Measurements from ENCODE around the gene RIF1. TPM values are rescaled to one million over a fixed set of nuclear protein-coding genes. Genes with fewer than 3 reads are reported as not detected.

The RIF1 gene
- total and polyA plus RNA-seq, 9 of the 15 experiments (the other 6 are each of a cell fraction or from before 2014, with no cell fraction given) = 11.0 to 109 (median 44.2) TPM

- no peak overlapping the region for H3K4me3 ChIP-seq
- TSS peak; percentile 6 for BruUV-seq (replicated peaks)
- peaks cover 97% of the 10 kb centered on the region for H3K36me3 ChIP-seq (ENCODE audit: control insufficient read depth, insufficient read depth, low read length)
- intact Hi-C loops (cut with micrococcal nuclease) = no loop called here
- H3K27me3 ChIP-seq (ENCODE audit: control insufficient read depth in 2 of 2, insufficient read depth in 2 of 2, low read length in 2 of 2) = no peaks in the 10 kb centered on the region; a peak in 1 of 5 replicates
- no peak overlapping the region for H3K4me2 ChIP-seq (ENCODE audit: insufficient read depth, low read length)
- no peaks in the 10 kb centered on the region; the same call in 1 of the 2 replicates for H4K20me1 ChIP-seq (replicated peaks; ENCODE audit: control insufficient read depth, insufficient read depth, low read length)
- no peak for DNase-seq (ENCODE audit: extremely low read depth in 1 of 4, low spot score in 3 of 4)
- 93% methylated on average over 3 of the region's 3 CpGs for WGBS (ENCODE audit: insufficient coverage, low coverage, missing lambda C conversion rate)
- POLR2A ChIA-PET = interaction anchor here (0.7 to 2.5 kb wide), 6 partner anchors 8 to 25 kb away, joined by 3 to 10 read pairs (median 4); no protein-coding TSS in a partner anchor
- in situ Hi-C loops (cut with MboI) = no loop called here
- no peaks in the 10 kb centered on the region for H3K9me3 ChIP-seq (replicated peaks; ENCODE audit: control insufficient read depth, insufficient read depth, low read depth, low read length)
- ATAC-seq = no peak
- no peak for FAIRE-seq
- H3K9me1 ChIP-seq (ENCODE audit: control insufficient read depth, insufficient read depth, low read length) = no peaks in the 10 kb centered on the region
- H3K4me1 ChIP-seq (replicated peaks in 1 of 2; ENCODE audit: control insufficient read depth in 2 of 2, insufficient read depth in 2 of 2, low read length in 2 of 2) = no peaks in the 10 kb centered on the region
- no peak overlapping the region for H3K27ac ChIP-seq (ENCODE audit: extremely low read depth, low read depth, low read length)
- CTCF ChIA-PET (ENCODE audit: low intra/inter-chr PET ratio) = no interaction called here
- H3K9ac ChIP-seq (ENCODE audit: insufficient read depth in 1 of 2, low read depth in 2 of 2, low read length in 2 of 2) = no peak overlapping the region
- H3K79me2 ChIP-seq (ENCODE audit: control insufficient read depth, insufficient read depth, low read length) = peaks cover 76% of the 10 kb centered on the region
- H2AFZ ChIP-seq (ENCODE audit: low read depth, low read length) = no peak overlapping the region
- TF ChIP-seq TBL1XR1 (IDR thresholded peaks at IDR 0.05; ENCODE audit: low read length in 2 of 2) (no peak), HNRNPUL1 (IDR thresholded peaks at IDR 0.05; ENCODE audit: low read length) (no peak), CTCFL (IDR thresholded peaks at IDR 0.05; ENCODE audit: borderline replicate concordance, insufficient read depth, low read depth, low read length, poor library complexity, severe bottlenecking) (no peak), ATF7 (IDR thresholded peaks at IDR 0.05) (no peak), ZNF277 (CRISPR knock-in tag; IDR thresholded peaks at IDR 0.05; ENCODE audit: borderline replicate concordance) (no peak), ZKSCAN3 (CRISPR knock-in tag; IDR thresholded peaks at IDR 0.05) (no peak), STAT5A (IDR thresholded peaks at IDR 0.05; ENCODE audit: borderline replicate concordance, low read length) (no peak), HNRNPLL (IDR thresholded peaks at IDR 0.05; ENCODE audit: low read depth, low read length, poor library complexity, severe bottlenecking) (no peak), FIP1L1 (IDR thresholded peaks at IDR 0.05; ENCODE audit: low read depth, low read length, poor library complexity, severe bottlenecking) (no peak), PTTG1 (tag; IDR thresholded peaks at IDR 0.05; ENCODE audit: low read depth) (no peak), HBP1 (CRISPR knock-in tag; IDR thresholded peaks at IDR 0.05) (no peak), NCOA4 (IDR thresholded peaks at IDR 0.05; ENCODE audit: partially characterized antibody) (no peak)
- TF ChIP-seq, protein P1, sequence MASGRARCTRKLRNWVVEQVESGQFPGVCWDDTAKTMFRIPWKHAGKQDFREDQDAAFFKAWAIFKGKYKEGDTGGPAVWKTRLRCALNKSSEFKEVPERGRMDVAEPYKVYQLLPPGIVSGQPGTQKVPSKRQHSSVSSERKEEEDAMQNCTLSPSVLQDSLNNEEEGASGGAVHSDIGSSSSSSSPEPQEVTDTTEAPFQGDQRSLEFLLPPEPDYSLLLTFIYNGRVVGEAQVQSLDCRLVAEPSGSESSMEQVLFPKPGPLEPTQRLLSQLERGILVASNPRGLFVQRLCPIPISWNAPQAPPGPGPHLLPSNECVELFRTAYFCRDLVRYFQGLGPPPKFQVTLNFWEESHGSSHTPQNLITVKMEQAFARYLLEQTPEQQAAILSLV (tag; IDR thresholded peaks at IDR 0.05) = no peak
These were observed 14.1 kb downstream of the RIF1 start for GRCh38 chr2:151423760-151424159.

All from K562 (cell line).